A673 (cell line): ENCODE data around the gene ZNF584. TPM values are rescaled to one million over a fixed set of nuclear protein-coding genes. Genes with fewer than 3 reads are reported as not detected.

ENCODE experiments used
- BruUV-seq: library from RNA; stranded (reverse); fragments of 400-500 nt; replicated peaks from 2 replicates; lab custom pipeline; 2021; lab: Mats Ljungman, UMichigan
- CTCF ChIA-PET: fragments of 300-600 bp; sonication (Branson Sonifier 250); formaldehyde crosslinking; loops from one replicate; lab custom pipeline; 2022; ENCODE audit warnings: antibody characterized with exemption; lab: Charles Lee
- POLR2A ChIA-PET: fragments of 300-600 bp; sonication (Branson Sonifier 250); formaldehyde crosslinking; loops from one replicate; lab custom pipeline; 2022; ENCODE audit warnings: antibody characterized with exemption; ENCODE audit not compliant: low non-redundant PET; lab: Charles Lee
- DNase-seq: peaks from one replicate; pipeline ENCODE4 v3.0.0-alpha.2; 2015; ENCODE audit warnings: low spot score
- H3K27ac ChIP-seq: fragments of 200-600 bp; sonication (generic); 2 replicates; pipeline ENCODE4 v1.5.1; 2016; ENCODE audit warnings: mixed run types, low read depth, mild to moderate bottlenecking, mixed read lengths, antibody characterized with exemption, low read length; ENCODE audit not compliant: poor library complexity, severe bottlenecking
- H3K27me3 ChIP-seq: fragments of 200-600 bp; sonication (generic); replicated peaks from 2 replicates; pipeline ENCODE4 v1.6.1; 2017; ENCODE audit warnings: mixed run types, low read depth, mild to moderate bottlenecking, mixed read lengths, antibody characterized with exemption, low read length; ENCODE audit not compliant: insufficient read depth, poor library complexity
- H3K36me3 ChIP-seq: fragments of 200-600 bp; sonication (generic); 2 replicates; pipeline ENCODE4 v1.6.1; 2016; ENCODE audit warnings: mixed run types, mild to moderate bottlenecking, mixed read lengths, antibody characterized with exemption, low read length; ENCODE audit not compliant: insufficient read depth, poor library complexity, severe bottlenecking
- H3K4me1 ChIP-seq: fragments of 200-600 bp; sonication (generic); 2 replicates; pipeline ENCODE4 v1.6.1; 2017; ENCODE audit warnings: mixed run types, mild to moderate bottlenecking, mixed read lengths, antibody characterized with exemption, low read length; ENCODE audit not compliant: insufficient read depth, poor library complexity, severe bottlenecking
- H3K4me3 ChIP-seq: fragments of 200-600 bp; sonication (generic); 2 replicates; pipeline ENCODE4 v1.5.1; 2016; ENCODE audit warnings: low read depth, mixed run types, mild to moderate bottlenecking, mixed read lengths, low read length; ENCODE audit not compliant: poor library complexity, severe bottlenecking
- H3K9me3 ChIP-seq: fragments of 200-600 bp; sonication (generic); 2 replicates; pipeline ENCODE4 v1.6.1; 2016; ENCODE audit warnings: mixed run types, low read depth, mild to moderate bottlenecking, mixed read lengths, antibody characterized with exemption, low read length; ENCODE audit not compliant: poor library complexity, severe bottlenecking
- CTCF ChIP-seq: fragments of 300-800, 200-600 bp; sonication (generic); conservative IDR thresholded peaks from 2 replicates; pipeline ENCODE4 v1.5.1; 2017; ENCODE audit warnings: low read depth, mild to moderate bottlenecking, antibody characterized with exemption, low read length, moderate library complexity, mixed read lengths
- EZH2 ChIP-seq: fragments of 200-600 bp; sonication (generic); IDR thresholded peaks from 2 replicates; pipeline ENCODE4 v1.6.1; 2017; ENCODE audit warnings: borderline replicate concordance, low read depth, mild to moderate bottlenecking, mixed read lengths, antibody characterized with exemption, low read length; ENCODE audit not compliant: poor library complexity, severe bottlenecking
- intact Hi-C: fragments of 100-400 bp; cut with micrococcal nuclease; formaldehyde crosslinking; loops from one replicate; pipeline ENCODE4 v1.10.0; 2022; ENCODE audit not compliant: unreplicated experiment
- total RNA-seq: library from RNA; stranded (reverse); gene quantifications from 2 replicates; pipeline ENCODE4 v1.2.3, GENCODE V29; 2021

The ZNF584 gene
- total RNA-seq, 1 experiment from 2014 or later: 20.9 TPM

GRCh38 chr19:58379246-58379645 is 29.2 kb upstream of the ZNF584 start:
- no TSS peak for BruUV-seq
- H3K4me3 ChIP-seq: no peak overlapping the region
- no peak overlapping the region for H3K27ac ChIP-seq
- DNase-seq: no peak
- ChIA-PET CTCF (no interaction called here), POLR2A (no interaction called here)
- intact Hi-C loops: no loop called here
- H3K27me3 ChIP-seq: no peaks in the 10 kb centered on the region
- no peaks in the 10 kb centered on the region for H3K36me3 ChIP-seq
- TF ChIP-seq EZH2 (no peak), CTCF (no peak)
- H3K9me3 ChIP-seq: no peaks in the 10 kb centered on the region
- peaks cover 5% of the 10 kb centered on the region for H3K4me1 ChIP-seq

DNA sequence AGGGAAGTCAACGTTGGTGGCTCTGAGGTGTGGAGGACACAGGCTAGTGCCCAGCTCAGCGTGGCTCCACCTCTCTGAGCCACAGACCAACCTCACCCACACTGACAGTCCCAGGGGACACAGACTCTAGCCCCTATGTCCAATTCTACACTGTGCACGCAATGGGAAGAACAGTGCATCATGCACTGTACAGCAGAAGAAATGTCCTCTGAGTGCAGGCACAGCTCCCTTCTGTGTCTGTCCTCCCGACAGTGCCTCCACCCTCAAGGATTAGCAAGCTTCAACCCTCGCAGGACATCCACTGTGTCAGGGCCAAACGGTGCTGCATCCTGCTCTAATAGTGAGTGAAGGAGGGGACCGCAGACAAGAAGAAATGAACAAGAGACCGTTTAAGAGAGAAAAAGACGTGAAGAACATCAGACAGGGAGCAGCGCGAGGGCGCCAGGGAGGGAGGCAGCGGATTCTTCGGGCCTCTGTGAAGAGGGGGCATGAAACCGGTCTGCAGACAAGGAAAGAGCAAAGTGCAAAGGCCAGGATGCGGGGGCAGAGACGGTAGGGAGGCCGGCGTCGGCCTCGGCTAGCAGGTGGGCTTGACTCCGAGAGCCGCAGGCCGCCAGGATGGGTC is 28.3 kb upstream of the ZNF584 start:
- no peak for DNase-seq
- Histone ChIP-seq H3K36me3 (no peaks in the 10 kb centered on the region), H3K27me3 (no peaks in the 10 kb centered on the region), H3K9me3 (no peaks in the 10 kb centered on the region), H3K27ac (peak overlapping the region; percentile 96), H3K4me3 (peak overlapping the region; percentile 72), H3K4me1 (peaks cover 5% of the 10 kb centered on the region)
- ChIA-PET POLR2A (no interaction called here), CTCF (no interaction called here)
- TSS peak; percentile 31 for BruUV-seq
- no peak for TF ChIP-seq CTCF
- intact Hi-C loops: loop anchor here (2.0 kb wide), 1 partner anchor 75 kb away; the partner anchor contains the start of gene ERVK3-1

- Histone ChIP-seq H3K27me3 (no peaks in the 10 kb centered on the region), H3K9me3 (no peaks in the 10 kb centered on the region), H3K4me1 (peaks cover 5% of the 10 kb centered on the region), H3K27ac (peak within 1 kb of the TSS; percentile 96), H3K36me3 (no peaks in the 10 kb centered on the region), H3K4me3 (peak within 1 kb of the TSS; percentile 72)
- ChIA-PET CTCF (no interaction called here), POLR2A (no interaction called here)
- TF ChIP-seq EZH2 (no peak), CTCF (no peak)
- no TSS peak for BruUV-seq
- DNase-seq: peak; percentile 100
- intact Hi-C loops: loop anchor here (2.0 kb wide), 1 partner anchor 76 kb away; the partner anchor contains the start of gene ERVK3-1
Measured at GRCh38 chr19:58380662-58381459, 27.6 kb upstream of the ZNF584 start, which contains the start of gene ZNF837. Gene ZNF837, minus strand, starts transcription at chr19:58381030. Its CDS starts 11,698 bp downstream, at chr19:58369332.
